H1 (cell line): Measurements from ENCODE around the gene NFIA. TPM values are rescaled to one million over a fixed set of nuclear protein-coding genes. Genes with fewer than 3 reads are reported as not detected.

Experiments used
- CTCF ChIA-PET: fragments of 300-600 bp; sonication (Branson Sonifier 250); formaldehyde crosslinking; loops from one replicate; lab custom pipeline; 2021; ENCODE audit not compliant: partially characterized antibody; lab: Charles Lee
- POLR2A ChIA-PET: fragments of 300-600 bp; sonication (Branson Sonifier 250); formaldehyde crosslinking; loops from one replicate; lab custom pipeline; 2021; ENCODE audit warnings: inconsistent platforms; ENCODE audit not compliant: partially characterized antibody; lab: Charles Lee
- DNase-seq, 2 experiments: peaks; one replicate each; pipeline versions ENCODE4 v3.0.0 to v3.0.0-alpha.2; 2010 to 2022; ENCODE audit warnings: low spot score in 2 of 2, low read depth in 1 of 2, mixed read lengths in 1 of 2
- FAIRE-seq: peaks from 2 replicates; lab custom pipeline; 2011; peaks lifted over from hg19 to GRCh38; lab: Jason Lieb, UNC
- H2AFZ ChIP-seq: 2 replicates; pipeline ENCODE4 v1.8.1; 2012; ENCODE audit warnings: low read length, inconsistent platforms
- H2AK5ac ChIP-seq: 2 replicates; pipeline ENCODE4 v1.6.1; 2013; ENCODE audit warnings: low read depth, low read length
- H2BK120ac ChIP-seq: replicated peaks from 2 replicates; pipeline ENCODE3; 2013; ENCODE audit warnings: low read depth, low read length, inconsistent platforms
- H2BK12ac ChIP-seq: 2 replicates; pipeline ENCODE4 v1.6.1; 2013; ENCODE audit warnings: low read depth, low read length
- H2BK15ac ChIP-seq: 2 replicates; pipeline ENCODE4 v1.6.1; 2013; ENCODE audit warnings: low read length
- H2BK20ac ChIP-seq: 2 replicates; pipeline ENCODE4 v1.6.1; 2013; ENCODE audit warnings: low read length
- H2BK5ac ChIP-seq: 2 replicates; pipeline ENCODE4 v1.6.1; 2013; ENCODE audit warnings: low read depth, low read length
- H3K14ac ChIP-seq: 2 replicates; pipeline ENCODE4 v1.6.1; 2013; ENCODE audit warnings: inconsistent platforms; ENCODE audit not compliant: insufficient read length
- H3K18ac ChIP-seq: 2 replicates; pipeline ENCODE4 v1.6.1; 2013; ENCODE audit warnings: low read length; ENCODE audit errors: extremely low read depth
- H3K23ac ChIP-seq: 2 replicates; pipeline ENCODE4 v1.6.1; 2013; ENCODE audit warnings: inconsistent platforms; ENCODE audit not compliant: insufficient read length
- H3K23me2 ChIP-seq: 2 replicates; pipeline ENCODE4 v1.6.1; 2013; ENCODE audit warnings: low read depth, low read length
- H3K27ac ChIP-seq: 2 replicates; pipeline ENCODE4 v1.6.1; 2011; ENCODE audit warnings: low read depth, low read length, inconsistent platforms
- H3K27me3 ChIP-seq, 4 experiments: replicated peaks in 1 of 4; 1 replicate in 1 of 4; 2 replicates in 3 of 4; pipeline versions ENCODE4 v1.6.1 to v1.8.1; 2011 to 2013; ENCODE audit warnings: low read length in 3 of 4, mild to moderate bottlenecking in 3 of 4, inconsistent platforms in 2 of 4, mixed read lengths in 2 of 4, moderate library complexity in 1 of 4; ENCODE audit not compliant: control insufficient read depth in 3 of 4, insufficient read depth in 3 of 4; ENCODE audit errors: extremely low read depth in 1 of 4
- H3K36me3 ChIP-seq, 4 experiments: 2 replicates each; pipeline versions ENCODE4 v1.6.1 to v1.8.1; 2011 to 2013; ENCODE audit warnings: mild to moderate bottlenecking in 4 of 4, low read length in 3 of 4, moderate library complexity in 2 of 4, control low read depth in 1 of 4, inconsistent platforms in 1 of 4; ENCODE audit not compliant: insufficient read depth in 4 of 4, control insufficient read depth in 2 of 4
- H3K4ac ChIP-seq: replicated peaks from 2 replicates; pipeline ENCODE3; 2013; ENCODE audit warnings: low read length, low read depth, mixed read lengths, inconsistent platforms; ENCODE audit not compliant: insufficient read length
- H3K4me1 ChIP-seq, 4 experiments: replicated peaks in 1 of 4; 1 replicate in 1 of 4; 2 replicates in 3 of 4; pipeline versions ENCODE4 v1.6.1 to v1.8.1; 2011 to 2013; ENCODE audit warnings: low read length in 3 of 4, inconsistent platforms in 2 of 4, mixed read lengths in 1 of 4; ENCODE audit not compliant: insufficient read depth in 4 of 4, control insufficient read depth in 3 of 4
- H3K4me2 ChIP-seq, 2 experiments: 2 replicates each; pipeline versions ENCODE4 v1.6.1 to v1.8.1; 2011 to 2013; ENCODE audit warnings: low read depth in 2 of 2, low read length in 2 of 2, control low read depth in 1 of 2, inconsistent platforms in 1 of 2, mild to moderate bottlenecking in 1 of 2; ENCODE audit not compliant: insufficient read depth in 1 of 2
- H3K4me3 ChIP-seq, 4 experiments: fragments of 200-600, 300-600 bp in 1 of 4; sonication (generic), shearing (Covaris generic), sonication (Bioruptor Twin) in 1 of 4; 2 replicates each; pipeline versions ENCODE4 v1.5.1 to v1.8.1; 2011 to 2016; ENCODE audit warnings: low read length in 4 of 4, low read depth in 3 of 4, control low read depth in 2 of 4, inconsistent platforms in 2 of 4, mild to moderate bottlenecking in 2 of 4, mixed read lengths in 1 of 4, moderate library complexity in 1 of 4; ENCODE audit not compliant: insufficient read depth in 2 of 4; ENCODE audit errors: extremely low read depth in 1 of 4
- H3K56ac ChIP-seq: replicated peaks from 2 replicates; pipeline ENCODE3; 2013; ENCODE audit warnings: low read depth, mild to moderate bottlenecking, mixed read lengths, low read length, inconsistent platforms; ENCODE audit not compliant: insufficient read length
- H3K79me1 ChIP-seq: 2 replicates; pipeline ENCODE4 v1.6.1; 2013; ENCODE audit warnings: low read depth, low read length, control low read depth
- H3K79me2 ChIP-seq, 2 experiments: 2 replicates each; pipeline versions ENCODE4 v1.6.1 to v1.8.1; 2012 to 2013; ENCODE audit warnings: low read length in 2 of 2, mild to moderate bottlenecking in 2 of 2, inconsistent platforms in 1 of 2; ENCODE audit not compliant: insufficient read depth in 2 of 2, control insufficient read depth in 1 of 2
- H3K9ac ChIP-seq, 4 experiments: replicated peaks in 1 of 4; 1 replicate in 1 of 4; 2 replicates in 3 of 4; pipeline versions ENCODE4 v1.6.1 to v1.8.1; 2011 to 2013; ENCODE audit warnings: low read depth in 3 of 4, low read length in 3 of 4, control low read depth in 2 of 4, mild to moderate bottlenecking in 2 of 4, moderate library complexity in 2 of 4, inconsistent platforms in 1 of 4; ENCODE audit errors: extremely low read depth in 1 of 4
- H3K9me3 ChIP-seq, 2 experiments: 2 replicates each; pipeline versions ENCODE4 v1.6.1 to v1.8.1; 2012 to 2013; ENCODE audit warnings: mild to moderate bottlenecking in 2 of 2, moderate library complexity in 2 of 2, control low read depth in 1 of 2, inconsistent platforms in 1 of 2, low read depth in 1 of 2, low read length in 1 of 2, mixed read lengths in 1 of 2; ENCODE audit not compliant: insufficient read depth in 2 of 2
- H4K20me1 ChIP-seq, 2 experiments: replicated peaks in 1 of 2; 2 replicates each; pipeline versions ENCODE3 to v1.8.1; 2011 to 2013; ENCODE audit warnings: inconsistent platforms in 2 of 2, low read length in 2 of 2, mild to moderate bottlenecking in 1 of 2; ENCODE audit not compliant: insufficient read depth in 2 of 2, control insufficient read depth in 1 of 2
- H4K5ac ChIP-seq: 2 replicates; pipeline ENCODE4 v1.6.1; 2013; ENCODE audit warnings: low read length, low read depth, mixed read lengths, inconsistent platforms; ENCODE audit not compliant: insufficient read length
- H4K8ac ChIP-seq: 2 replicates; pipeline ENCODE4 v1.8.0; 2013; ENCODE audit warnings: mild to moderate bottlenecking, moderate library complexity, low read length, inconsistent platforms; ENCODE audit not compliant: insufficient read depth; ENCODE audit errors: extremely low read depth
- H4K91ac ChIP-seq: replicated peaks from 2 replicates; pipeline ENCODE3; 2013; ENCODE audit warnings: low read length, mixed read lengths, inconsistent platforms; ENCODE audit not compliant: insufficient read length
- HDAC2 ChIP-seq, 2 experiments: fragments of 300-600 bp in 1 of 2; sonication (generic) in 1 of 2; IDR thresholded peaks; 2 replicates each; pipeline ENCODE4 v1.6.1; 2011 to 2012; ENCODE audit warnings: low read depth in 2 of 2, low read length in 2 of 2, mild to moderate bottlenecking in 2 of 2, moderate library complexity in 2 of 2, borderline replicate concordance in 1 of 2, inconsistent platforms in 1 of 2
- HDAC6 ChIP-seq: IDR thresholded peaks from one replicate; pipeline ENCODE4 v1.7.1; 2012; ENCODE audit warnings: low read depth, mild to moderate bottlenecking, inconsistent platforms, low read length, moderate library complexity
- JUND ChIP-seq: IDR thresholded peaks from 2 replicates; pipeline ENCODE4 v1.6.1; 2011; ENCODE audit warnings: mild to moderate bottlenecking, improper control_type of control experiment, low read length
- POU5F1 ChIP-seq: IDR thresholded peaks from 2 replicates; pipeline ENCODE4 v1.6.1; 2011; ENCODE audit warnings: low read depth, mild to moderate bottlenecking, low read length, moderate library complexity
- RBBP5 ChIP-seq: IDR thresholded peaks from 2 replicates; pipeline ENCODE4 v1.7.1; 2012; ENCODE audit warnings: low read depth, mild to moderate bottlenecking, inconsistent platforms, low read length, moderate library complexity, borderline replicate concordance
- SAP30 ChIP-seq: fragments of 300-600 bp; sonication (generic); IDR thresholded peaks from 2 replicates; pipeline ENCODE4 v1.7.1; 2012; ENCODE audit warnings: low read length, moderate library complexity, mild to moderate bottlenecking, inconsistent platforms; ENCODE audit not compliant: insufficient read depth, insufficient replicate concordance
- SP1 ChIP-seq: IDR thresholded peaks from 2 replicates; pipeline ENCODE4 v1.6.1; 2011; ENCODE audit warnings: low read depth, low read length
- SRF ChIP-seq: IDR thresholded peaks from 2 replicates; pipeline ENCODE4 v1.6.1; 2011; ENCODE audit warnings: mild to moderate bottlenecking, low read depth, low read length, moderate library complexity
- TBP ChIP-seq: IDR thresholded peaks from 2 replicates; pipeline ENCODE4 v1.6.1; 2011; ENCODE audit warnings: low read depth, low read length, improper control_type of control experiment
- ZNF274 ChIP-seq: IDR thresholded peaks from 2 replicates; pipeline ENCODE4 v1.7.0; 2012; ENCODE audit warnings: low read length, borderline replicate concordance; ENCODE audit errors: extremely low read depth
- WGBS, 2 experiments: shearing (Covaris generic) in 1 of 2; methylation state at CpG; one replicate each; pipeline versions ENCODE4 v1.1.6 to v1.1.7; 2013 to 2015; ENCODE audit warnings: low lambda C conversion rate in 2 of 2, mixed read lengths in 2 of 2, inconsistent platforms in 1 of 2, low coverage in 1 of 2, missing lambda C conversion rate in 1 of 2; ENCODE audit not compliant: insufficient replicate concordance in 2 of 2, insufficient coverage in 1 of 2, insufficient read length in 1 of 2; ENCODE audit errors: extremely low coverage in 1 of 2, missing lambda C conversion rate in 1 of 2; 5-methylcytosine and 5-hydroxymethylcytosine counted together
- polyA plus RNA-seq, 7 experiments: library from polyadenylated mRNA; depleted of rRNA in 3 of 7; stranded (reverse) in 5 of 7; unstranded in 2 of 7; fragments of >200 nt in 5 of 7; fragments of 200-250 nt in 2 of 7; gene quantifications; 1 replicate in 5 of 7; 2 replicates in 1 of 7; 4 replicates in 1 of 7; pipeline versions ENCODE4 v1.2.1 to v1.2.3, GENCODE V29; 2011 to 2013; ENCODE audit warnings: missing spikeins in 2 of 7, mixed read lengths in 2 of 7
- total RNA-seq: library from RNA; stranded (reverse); fragmentation: NEBNext Ultra II Directional; extraction: Animal tissue kit (Norgen Biotek cat#: 25700); gene quantifications from 2 replicates; pipeline ENCODE4 v1.2.1, GENCODE V29; 2021

Gene NFIA
- total and polyA plus RNA-seq, 2 of the 8 experiments (the other 6 are each of a cell fraction or from before 2014, with no cell fraction given), result 1.8 to 2.3 TPM

DNA sequence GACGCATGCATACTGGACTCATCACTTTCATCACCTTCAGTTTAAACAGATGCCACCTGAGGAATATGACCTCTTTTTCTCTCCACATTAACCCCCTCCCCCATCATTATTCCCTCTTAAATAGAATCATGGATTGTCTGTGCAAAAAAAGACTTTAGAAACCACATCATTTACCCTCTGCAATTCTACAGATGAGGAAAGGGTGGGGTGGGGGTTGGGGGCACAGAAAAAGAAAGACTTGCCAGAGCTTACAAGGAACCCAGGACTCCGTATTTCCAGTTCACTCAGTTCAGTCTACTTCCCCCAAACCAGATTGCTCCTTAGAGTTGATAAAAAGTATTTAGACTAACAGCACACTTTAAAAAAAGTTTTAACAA is 26.2 kb upstream of the NFIA start:
- no peak overlapping the region for H3K23ac ChIP-seq
- no peak overlapping the region for H2BK120ac ChIP-seq
- H3K23me2 ChIP-seq, result peaks cover 16% of the 10 kb centered on the region
- peak overlapping the region in 1 of 2 experiments; percentile 91; a peak in 1 of 4 replicates for H3K4me2 ChIP-seq
- FAIRE-seq (no peak), DNase-seq (no peak)
- H3K9ac ChIP-seq, result no peak overlapping the region
- TF ChIP-seq HDAC6 (no peak), SAP30 (no peak), JUND (no peak), HDAC2 (IDR thresholded peaks at IDR 0.05; ENCODE audit: borderline replicate concordance in 1 of 2, low read depth in 2 of 2, low read length in 2 of 2) (no peak), TBP (no peak), SRF (no peak), RBBP5 (no peak), ZNF274 (no peak), SP1 (no peak), POU5F1 (no peak)
- H3K14ac ChIP-seq, result no peak overlapping the region
- peak overlapping the region in 1 of 4 experiments; percentile 65; a peak in 1 of 8 replicates for H3K4me3 ChIP-seq
- H4K8ac ChIP-seq, result no peak overlapping the region
- H3K4me1 ChIP-seq, result peaks cover 0 to 32% (median 15%) of the 10 kb centered on the region in 4 experiments; a peak in 6 of 7 replicates
- H2BK5ac ChIP-seq, result no peak overlapping the region
- H2BK12ac ChIP-seq, result no peak overlapping the region
- no peak overlapping the region for H3K56ac ChIP-seq
- peaks cover 0 to 2% (median 0%) of the 10 kb centered on the region in 4 experiments; a peak in 1 of 8 replicates for H3K36me3 ChIP-seq
- H3K18ac ChIP-seq, result no peak overlapping the region
- WGBS, 2 experiments, result 52% methylated on average over 2 of the region's 2 CpGs; no CpG with 5 or more reads in 1 of the 2 experiments
- no peak overlapping the region for H2BK15ac ChIP-seq
- H4K20me1 ChIP-seq, result peaks cover 4 to 9% of the 10 kb centered on the region in 2 experiments
- peaks cover 51 to 68% (median 64%) of the 10 kb centered on the region in 4 experiments for H3K27me3 ChIP-seq
- no peak overlapping the region for H4K91ac ChIP-seq
- no peak overlapping the region for H2AK5ac ChIP-seq
- no peak overlapping the region for H3K4ac ChIP-seq
- H4K5ac ChIP-seq, result no peak overlapping the region
- no peak overlapping the region for H3K27ac ChIP-seq
- no peak overlapping the region for H2AFZ ChIP-seq
- H3K9me3 ChIP-seq, result no peaks in the 10 kb centered on the region
- H3K79me1 ChIP-seq, result no peaks in the 10 kb centered on the region
- H3K79me2 ChIP-seq, result no peaks in the 10 kb centered on the region
- ChIA-PET CTCF (interaction anchor here (0.7 to 2.7 kb wide), 4 partner anchors 14 to 77 kb away, joined by 3 to 13 read pairs (median 4); no protein-coding TSS in a partner anchor), POLR2A (no interaction called here)
- H2BK20ac ChIP-seq, result no peak overlapping the region
